Duodenal mucosa (tissue), 2 donors: Measurements from ENCODE around the gene ZNF837.
A peak's percentile ranks its signal among the peaks of the same experiment; 100 is the strongest.

Experiments
- H3K27ac ChIP-seq: one replicate; pipeline ENCODE4 v1.7.0; 2013; ENCODE audit warnings: low read depth, low read length
- H3K27me3 ChIP-seq, 2 donors: one replicate each; pipeline ENCODE4 v1.7.0; 2013; ENCODE audit warnings: low read length in 2 of 2, control low read depth in 1 of 2; ENCODE audit not compliant: insufficient read depth in 2 of 2, control insufficient read depth in 1 of 2
- H3K36me3 ChIP-seq, 2 donors: one replicate each; pipeline ENCODE4 v1.7.0; 2013; ENCODE audit warnings: low read length in 2 of 2, control low read depth in 1 of 2; ENCODE audit not compliant: insufficient read depth in 2 of 2, control insufficient read depth in 1 of 2
- H3K4me1 ChIP-seq, 2 donors: one replicate each; pipeline ENCODE4 v1.7.0; 2013; ENCODE audit warnings: low read length in 2 of 2, control low read depth in 1 of 2; ENCODE audit not compliant: insufficient read depth in 2 of 2, control insufficient read depth in 1 of 2
- H3K4me3 ChIP-seq, 2 donors: one replicate each; pipeline ENCODE4 v1.7.0; 2013; ENCODE audit warnings: low read length in 2 of 2, low read depth in 1 of 2
- H3K9ac ChIP-seq, 2 donors: one replicate each; pipeline ENCODE4 v1.7.0; 2013; ENCODE audit warnings: low read length in 2 of 2, low read depth in 1 of 2
- H3K9me3 ChIP-seq, 2 donors: one replicate each; pipeline ENCODE4 v1.7.0; 2013; ENCODE audit warnings: low read length in 2 of 2, control low read depth in 1 of 2; ENCODE audit not compliant: control insufficient read depth in 1 of 2

ZNF837 gene

DNA sequence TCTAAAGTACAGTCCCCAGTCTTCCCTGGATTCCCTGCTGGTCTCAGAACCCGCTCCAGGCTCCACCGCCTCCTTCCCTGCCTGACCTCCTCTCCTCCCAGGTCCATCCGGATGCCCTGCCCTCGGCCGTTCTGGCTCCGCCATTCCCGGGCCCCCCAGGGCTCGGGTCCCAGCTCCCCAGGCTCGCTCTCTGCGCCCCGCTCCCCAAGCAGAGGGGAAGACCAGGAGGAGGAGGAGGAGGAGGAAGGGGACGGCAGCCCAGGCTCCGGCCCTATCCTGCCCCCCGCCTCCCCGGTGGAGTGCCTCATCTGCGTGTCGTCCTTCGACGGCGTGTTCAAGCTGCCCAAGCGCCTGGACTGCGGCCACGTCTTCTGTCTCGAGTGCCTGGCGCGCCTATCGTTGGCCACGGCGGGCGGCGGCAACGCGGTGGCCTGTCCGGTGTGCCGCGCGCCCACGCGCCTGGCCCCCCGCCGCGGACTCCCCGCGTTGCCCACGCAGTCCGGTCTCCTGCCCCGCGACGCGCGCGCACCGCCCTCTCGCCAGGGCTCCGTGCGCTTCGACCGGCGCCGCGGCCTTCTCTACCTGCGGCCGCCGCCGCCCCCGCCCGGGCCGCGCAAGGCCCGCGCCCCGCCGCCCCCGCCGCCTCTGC is 15.3 kb upstream of the ZNF837 start:
- H3K27ac ChIP-seq = no peak overlapping the region
- H3K9ac ChIP-seq = no peak overlapping the region
- peaks cover 26 to 32% of the 10 kb centered on the region in 2 donors for H3K36me3 ChIP-seq
- H3K9me3 ChIP-seq = no peaks in the 10 kb centered on the region
- peaks cover 24 to 25% of the 10 kb centered on the region in 2 donors for H3K27me3 ChIP-seq
- peaks cover 0 to 13% of the 10 kb centered on the region in 2 donors for H3K4me1 ChIP-seq
- no peak overlapping the region for H3K4me3 ChIP-seq

DNA sequence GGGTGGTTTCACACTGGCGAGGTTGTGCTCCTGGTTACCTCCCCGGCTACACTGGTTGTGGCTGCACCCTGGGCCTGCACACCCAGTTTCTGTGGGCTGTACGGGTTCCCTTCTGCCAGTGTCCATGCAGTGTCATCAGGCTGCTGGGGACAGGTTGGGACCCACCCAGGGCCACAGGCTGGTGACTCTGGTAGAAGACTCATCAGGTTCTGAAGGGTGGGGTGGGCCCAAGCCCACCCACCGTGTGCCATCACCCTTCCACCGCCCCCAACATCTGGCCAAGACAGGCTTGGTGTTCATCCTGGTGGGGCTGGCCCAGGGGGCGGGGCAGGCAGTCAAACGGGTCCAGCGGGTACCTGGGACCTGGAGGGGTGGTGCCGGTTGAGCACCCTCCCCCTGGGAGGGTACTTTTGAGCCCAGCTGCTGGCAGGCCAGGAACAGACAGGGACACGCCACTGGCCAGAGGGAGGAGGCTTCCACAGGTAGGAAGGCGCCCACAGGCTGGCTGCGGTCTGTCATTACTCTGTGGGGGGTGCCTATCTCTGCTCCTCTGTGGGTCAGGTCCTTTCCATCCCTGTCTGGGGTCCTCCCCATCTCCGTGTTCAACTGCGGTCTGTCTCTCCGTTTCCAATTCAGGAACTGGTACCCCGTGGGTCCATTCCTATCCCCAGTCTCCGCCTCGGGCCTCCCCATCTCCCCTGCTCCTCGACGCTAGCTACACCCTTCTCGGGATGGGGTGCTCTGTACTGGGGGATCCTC is 14.6 kb upstream of the ZNF837 start, which contains the start of gene RNF225:
RNF225 (plus strand) TSS at position 437 of the 759 bp plus-strand sequence. CDS start 434 bp downstream, outside the sequence.
- no peak within 1 kb of the TSS for H3K4me3 ChIP-seq
- H3K27me3 ChIP-seq = peaks cover 24 to 25% of the 10 kb centered on the region in 2 donors
- H3K9ac ChIP-seq = no peak within 1 kb of the TSS
- peaks cover 0 to 7% of the 10 kb centered on the region in 2 donors for H3K4me1 ChIP-seq
- peaks cover 31 to 37% of the 10 kb centered on the region in 2 donors for H3K36me3 ChIP-seq
- no peak within 1 kb of the TSS for H3K27ac ChIP-seq
- no peaks in the 10 kb centered on the region for H3K9me3 ChIP-seq

DNA sequence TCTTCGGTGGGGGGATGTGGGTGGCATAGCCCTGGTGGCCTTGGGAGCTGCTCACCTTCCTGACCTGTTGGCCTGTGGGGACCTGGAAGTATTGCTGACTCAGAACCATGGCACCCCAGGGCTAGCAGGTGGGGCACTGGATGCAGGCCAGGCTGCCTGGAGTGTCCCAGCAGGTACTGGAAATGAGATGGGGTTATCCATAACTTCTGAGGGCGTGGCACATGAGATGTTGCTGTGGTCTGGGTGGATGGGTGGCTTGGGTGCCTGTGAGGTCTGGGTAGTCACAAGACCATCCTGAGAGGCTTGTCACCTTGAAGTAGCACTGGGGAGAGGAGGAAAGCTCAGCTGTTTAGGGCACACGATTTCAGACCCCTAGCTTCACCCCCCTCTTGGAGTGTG is 14.0 kb upstream of the ZNF837 start:
- no peaks in the 10 kb centered on the region for H3K9me3 ChIP-seq
- no peak overlapping the region for H3K27ac ChIP-seq
- H3K36me3 ChIP-seq = peaks cover 31 to 37% of the 10 kb centered on the region in 2 donors
- H3K4me1 ChIP-seq = peaks cover 0 to 5% of the 10 kb centered on the region in 2 donors
- H3K4me3 ChIP-seq = no peak overlapping the region
- H3K9ac ChIP-seq = no peak overlapping the region
- H3K27me3 ChIP-seq = peaks cover 24 to 25% of the 10 kb centered on the region in 2 donors

DNA sequence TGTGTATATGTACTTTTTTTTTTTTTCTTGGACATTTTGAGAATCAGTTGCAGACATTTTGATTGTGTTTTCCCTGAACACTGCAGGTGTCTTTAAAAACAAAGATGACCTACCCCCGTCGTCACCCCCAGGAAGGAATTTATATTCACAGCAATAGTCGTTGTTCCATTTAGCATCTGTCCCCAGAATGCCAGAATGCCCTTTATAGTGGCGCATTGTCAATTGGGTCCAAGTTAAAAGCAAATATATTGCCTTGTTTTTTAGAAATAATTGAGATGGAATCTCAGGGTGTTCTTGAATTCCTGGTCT is 12.8 kb upstream of the ZNF837 start:
- Histone ChIP-seq H3K9ac (no peak overlapping the region), H3K4me1 (peaks cover 5 to 12% of the 10 kb centered on the region in 2 donors), H3K9me3 (no peaks in the 10 kb centered on the region), H3K27me3 (peaks cover 24 to 25% of the 10 kb centered on the region in 2 donors), H3K36me3 (peaks cover 31 to 44% of the 10 kb centered on the region in 2 donors), H3K4me3 (no peak overlapping the region), H3K27ac (no peak overlapping the region)

DNA sequence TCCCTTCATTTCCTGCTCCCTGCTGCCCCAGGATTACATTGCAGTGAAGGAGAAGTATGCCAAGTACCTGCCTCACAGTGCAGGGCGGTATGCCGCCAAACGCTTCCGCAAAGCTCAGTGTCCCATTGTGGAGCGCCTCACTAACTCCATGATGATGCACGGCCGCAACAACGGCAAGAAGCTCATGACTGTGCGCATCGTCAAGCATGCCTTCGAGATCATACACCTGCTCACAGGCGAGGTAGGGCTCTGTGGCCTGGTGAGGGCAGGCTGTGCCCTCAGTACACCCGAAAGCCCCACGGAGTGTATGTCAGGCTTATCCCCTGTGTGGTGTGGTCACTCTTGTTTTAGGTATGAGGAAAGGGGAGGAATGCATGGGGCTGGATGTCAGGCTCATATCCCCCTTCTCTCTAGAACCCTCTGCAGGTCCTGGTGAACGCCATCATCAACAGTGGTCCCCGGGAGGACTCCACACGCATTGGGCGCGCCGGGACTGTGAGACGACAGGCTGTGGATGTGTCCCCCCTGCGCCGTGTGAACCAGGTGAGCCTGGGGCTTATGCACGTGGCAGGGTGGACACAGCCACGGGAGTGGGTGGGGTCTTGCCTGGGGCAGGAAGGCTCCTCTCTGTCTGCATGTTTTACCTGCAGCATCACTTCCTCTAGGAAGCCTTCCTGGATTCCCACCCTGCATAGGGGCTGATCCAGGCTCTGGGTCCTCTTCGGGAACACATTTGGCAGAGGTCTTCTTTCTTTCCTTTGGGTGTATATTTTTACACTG is 12.3 kb upstream of the ZNF837 start:
- Histone ChIP-seq H3K4me1 (peaks cover 9 to 17% of the 10 kb centered on the region in 2 donors), H3K27me3 (peaks cover 22 to 23% of the 10 kb centered on the region in 2 donors), H3K27ac (no peak overlapping the region), H3K36me3 (peaks cover 31 to 49% of the 10 kb centered on the region in 2 donors), H3K9ac (no peak overlapping the region), H3K4me3 (no peak overlapping the region), H3K9me3 (no peaks in the 10 kb centered on the region)

DNA sequence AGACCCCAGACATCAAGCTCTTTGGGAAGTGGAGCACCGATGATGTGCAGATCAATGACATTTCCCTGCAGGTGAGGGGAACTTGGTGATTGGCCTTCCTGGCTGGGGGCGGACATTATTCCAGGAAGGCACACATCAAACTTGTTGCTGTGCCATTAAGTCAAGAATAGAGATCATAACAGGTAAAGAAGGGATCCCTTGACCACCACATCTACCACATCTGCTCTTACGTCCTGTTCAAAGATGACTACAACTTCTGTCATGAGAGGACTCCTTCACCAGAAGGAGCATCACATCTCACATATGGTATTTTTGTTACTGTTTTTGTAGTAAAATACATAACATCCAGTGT is 7.3 kb upstream of the ZNF837 start:
- no peaks in the 10 kb centered on the region for H3K9me3 ChIP-seq
- peaks cover 11 to 29% of the 10 kb centered on the region in 2 donors for H3K36me3 ChIP-seq
- H3K9ac ChIP-seq = peak overlapping the region in 1 of 2 donors; percentile 71
- H3K27me3 ChIP-seq = no peaks in the 10 kb centered on the region
- H3K4me1 ChIP-seq = peaks cover 23 to 33% of the 10 kb centered on the region in 2 donors
- H3K4me3 ChIP-seq = peak overlapping the region; percentile 90 to 96
- no peak overlapping the region for H3K27ac ChIP-seq

DNA sequence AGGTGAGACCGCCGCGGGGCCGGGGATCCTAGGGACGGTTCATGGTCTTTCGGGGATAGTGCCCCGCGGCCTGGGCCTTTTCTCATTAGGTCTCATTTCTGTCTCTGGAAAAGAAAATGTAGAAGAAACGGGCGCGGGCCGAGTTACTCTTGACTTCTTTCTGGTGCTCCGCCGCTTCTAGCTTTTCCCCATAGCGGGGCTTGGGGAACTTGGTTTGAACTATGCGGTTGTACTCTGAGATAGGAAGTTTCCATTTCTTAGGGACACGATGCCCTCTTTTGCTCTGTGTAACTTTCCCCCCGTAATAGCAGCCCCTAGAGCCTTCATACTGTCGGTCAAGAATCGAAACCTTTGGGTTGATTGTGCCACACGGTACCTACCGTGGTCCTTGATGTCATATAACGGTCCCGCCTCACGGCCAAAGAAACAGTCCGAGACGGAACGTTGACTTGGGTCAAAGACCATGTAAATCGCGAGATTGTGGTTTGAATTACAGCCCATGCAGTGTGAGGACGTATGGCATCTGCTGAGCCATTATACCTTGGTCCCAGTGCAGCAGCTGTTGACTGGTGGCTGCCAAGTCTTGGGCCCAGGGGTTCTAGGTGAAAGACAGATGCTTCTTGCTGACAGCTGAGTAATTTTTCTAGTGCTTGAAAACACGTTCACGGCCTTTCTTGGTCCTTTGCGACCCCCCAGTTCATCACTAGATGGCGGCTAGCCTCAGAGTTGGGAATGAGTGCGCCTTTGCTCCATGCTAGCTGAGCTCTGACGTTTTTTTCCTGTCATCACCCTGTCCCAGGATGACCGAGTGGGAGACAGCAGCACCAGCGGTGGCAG is 6.7 kb upstream of the ZNF837 start:
- H3K27me3 ChIP-seq = no peaks in the 10 kb centered on the region
- H3K4me3 ChIP-seq = peak overlapping the region; percentile 90 to 96
- peak overlapping the region; percentile 71 to 81 for H3K9ac ChIP-seq
- peaks cover 5 to 23% of the 10 kb centered on the region in 2 donors for H3K36me3 ChIP-seq
- H3K27ac ChIP-seq = no peak overlapping the region
- H3K4me1 ChIP-seq = peaks cover 23 to 33% of the 10 kb centered on the region in 2 donors
- no peaks in the 10 kb centered on the region for H3K9me3 ChIP-seq

DNA sequence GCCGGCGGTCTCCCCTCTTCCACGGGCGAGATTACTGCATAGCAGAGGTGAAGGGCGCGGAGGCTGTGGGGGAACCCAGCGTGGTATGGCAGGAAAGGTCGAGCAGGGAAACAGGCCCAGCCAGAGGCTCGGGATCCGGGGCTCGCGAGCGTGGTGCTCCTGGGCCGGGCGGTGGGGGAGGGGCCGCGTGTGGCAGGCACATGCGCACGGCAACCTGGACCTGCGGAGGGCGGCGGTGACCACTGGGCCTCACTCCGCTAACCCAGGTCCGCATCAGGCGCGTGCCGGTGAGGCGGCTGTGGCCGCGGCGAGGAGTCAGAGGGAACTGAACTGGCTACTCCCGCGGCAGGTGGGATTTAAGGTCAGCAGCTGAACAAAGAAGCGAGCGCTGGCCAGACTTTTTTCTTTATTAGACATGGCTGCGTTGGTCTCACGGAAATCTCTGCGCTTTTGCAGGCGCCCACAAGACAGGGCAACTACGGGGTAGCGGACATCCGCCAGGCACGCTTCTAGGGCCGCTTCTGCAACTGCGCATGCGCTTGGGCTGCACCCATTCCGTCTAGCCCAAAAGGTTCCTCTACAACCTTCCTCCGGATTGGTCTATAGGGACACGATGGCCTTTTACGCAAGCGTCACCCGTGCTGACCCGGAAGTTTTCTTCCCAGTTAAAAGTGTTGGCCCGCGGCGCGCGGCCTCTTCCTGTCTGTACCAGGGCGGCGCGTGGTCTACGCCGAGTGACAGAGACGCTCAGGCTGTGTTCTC is 5.9 kb upstream of the ZNF837 start, which contains the start of gene RPS5:
RPS5 (plus strand) TSS at position 694 of the 762 bp plus-strand sequence. CDS start 869 bp downstream, outside the sequence.
- Histone ChIP-seq H3K9me3 (no peaks in the 10 kb centered on the region), H3K4me3 (peak within 1 kb of the TSS; percentile 90 to 96), H3K9ac (peak within 1 kb of the TSS; percentile 71 to 95), H3K4me1 (peaks cover 27 to 39% of the 10 kb centered on the region in 2 donors), H3K27me3 (no peaks in the 10 kb centered on the region), H3K36me3 (peaks cover 5 to 22% of the 10 kb centered on the region in 2 donors), H3K27ac (peak within 1 kb of the TSS; percentile 98)
